Calu3 (cell line): ENCODE data around the gene SRSF3. TPM values are rescaled to one million over a fixed set of nuclear protein-coding genes. Genes with fewer than 3 reads are reported as not detected.
A peak's percentile ranks its signal among the peaks of the same experiment; 100 is the strongest.

ENCODE experiments used
- Bru-seq: library from RNA; stranded (reverse); fragments of 400-500 nt; gene quantifications from one replicate; lab custom pipeline; 2021; lab: Mats Ljungman, UMichigan
- BruChase-seq, 2 experiments: library from RNA; stranded (reverse); fragments of 400-500 nt; gene quantifications; one replicate each; lab custom pipeline; 2021; lab: Mats Ljungman, UMichigan
- BruUV-seq: library from RNA; stranded (reverse); fragments of 400-500 nt; replicated peaks from 2 replicates; lab custom pipeline; 2021; lab: Mats Ljungman, UMichigan
- CTCF ChIA-PET: fragments of 300-600 bp; sonication (Branson Sonifier 250); formaldehyde crosslinking; loops from one replicate; lab custom pipeline; 2022; ENCODE audit warnings: antibody characterized with exemption; lab: Charles Lee
- DNase-seq: peaks from one replicate; pipeline ENCODE4 v3.0.0; 2022
- H3K27ac Mint-ChIP-seq: one replicate; pipeline ENCODE4 v1.8.0; 2022; ENCODE audit warnings: mixed read lengths; ENCODE audit not compliant: unreplicated experiment
- H3K27me3 Mint-ChIP-seq: one replicate; pipeline ENCODE4 v1.8.0; 2022; ENCODE audit warnings: mixed read lengths; ENCODE audit not compliant: unreplicated experiment
- H3K36me3 Mint-ChIP-seq: one replicate; pipeline ENCODE4 v1.8.0; 2022; ENCODE audit warnings: mild to moderate bottlenecking, moderate library complexity, mixed read lengths; ENCODE audit not compliant: insufficient read depth, unreplicated experiment
- H3K4me1 Mint-ChIP-seq: one replicate; pipeline ENCODE4 v1.8.0; 2022; ENCODE audit warnings: mild to moderate bottlenecking, low read depth, mixed read lengths; ENCODE audit not compliant: unreplicated experiment
- H3K4me3 Mint-ChIP-seq: one replicate; pipeline ENCODE4 v1.8.0; 2022; ENCODE audit warnings: mild to moderate bottlenecking, low read depth, moderate library complexity, mixed read lengths; ENCODE audit not compliant: unreplicated experiment
- H3K9me3 Mint-ChIP-seq: one replicate; pipeline ENCODE4 v1.8.0; 2022; ENCODE audit warnings: low read depth, mixed read lengths; ENCODE audit not compliant: unreplicated experiment
- intact Hi-C: fragments of 100-400 bp; cut with micrococcal nuclease; formaldehyde crosslinking; loops from one replicate; pipeline ENCODE4 v1.10.0; 2022; ENCODE audit not compliant: unreplicated experiment
- long read RNA-seq: library from polyadenylated mRNA; stranded (forward); transcript quantifications from one replicate; pipeline ENCODE4 v2.0.0, GENCODE V29; 2022
- total RNA-seq: library from RNA; stranded (reverse); gene quantifications from 2 replicates; pipeline ENCODE4 v1.2.3, GENCODE V29; 2022
- TF ChIP-seq, protein P1 (sequence below): fragments of 200-600 bp; IDR thresholded peaks from one replicate; pipeline ENCODE4 v1.8.0; 2022; ENCODE audit warnings: antibody characterized with exemption; ENCODE audit not compliant: unreplicated experiment

SRSF3 gene
- total RNA-seq (347 and 370 TPM in 2 replicates), Bru-seq, nascent RNA (percentile 100 among the genes with signal in this experiment), BruChase-seq, experiment 1, labeled RNA remaining after a 6-hour chase (percentile 99 among the genes with signal in this experiment), BruChase-seq, experiment 2, labeled RNA remaining after a 2-hour chase (percentile 100 among the genes with signal in this experiment)
- long read RNA-seq, full-length matches to known transcripts: 421 of 443 reads
- long read RNA-seq, partial matches to known transcripts: 6 of 443 reads
- long read RNA-seq, other reads (novel, unspliced or antisense): 16 of 443 reads

DNA sequence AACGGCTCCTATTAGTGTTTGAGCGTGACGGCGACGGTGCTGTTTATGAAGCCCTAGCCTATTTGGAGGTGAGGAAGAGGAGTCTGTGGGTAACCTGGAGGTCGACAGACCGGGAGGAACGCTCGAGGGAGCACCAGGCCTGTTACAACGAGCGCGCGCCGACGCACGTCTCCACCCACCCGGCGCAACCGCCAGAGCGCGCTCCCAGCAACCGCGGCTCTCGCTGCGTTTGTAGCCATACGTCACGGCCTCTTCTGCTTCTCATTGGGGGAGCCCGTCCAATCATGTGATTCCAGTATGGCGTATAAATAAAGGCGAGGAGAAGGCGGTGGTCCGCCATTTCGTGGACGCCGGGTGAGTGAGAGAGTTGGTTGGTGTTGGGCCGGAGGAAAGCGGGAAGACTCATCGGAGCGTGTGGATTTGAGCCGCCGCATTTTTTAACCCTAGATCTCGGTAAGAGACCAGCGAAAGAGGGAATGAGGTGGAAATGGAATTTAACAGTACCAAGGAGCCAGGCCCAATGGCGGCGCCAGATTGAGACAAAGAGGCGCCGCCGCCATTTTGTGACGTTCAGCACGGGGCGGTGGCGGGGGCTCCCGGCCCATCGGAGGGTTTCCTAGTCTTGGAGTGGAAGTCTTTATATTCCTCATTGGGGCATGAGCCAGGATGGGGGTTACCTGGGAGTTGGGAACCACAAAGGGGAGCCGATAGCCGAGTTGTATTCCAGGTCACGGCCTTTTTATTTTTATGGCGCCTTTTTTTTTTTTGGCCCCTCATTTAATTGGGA is at the start of gene SRSF3:
SRSF3 (plus strand) TSS at position 334 of the 787 bp plus-strand sequence. CDS start 2,401 bp downstream, outside the sequence.
- TF ChIP-seq, protein P1, sequence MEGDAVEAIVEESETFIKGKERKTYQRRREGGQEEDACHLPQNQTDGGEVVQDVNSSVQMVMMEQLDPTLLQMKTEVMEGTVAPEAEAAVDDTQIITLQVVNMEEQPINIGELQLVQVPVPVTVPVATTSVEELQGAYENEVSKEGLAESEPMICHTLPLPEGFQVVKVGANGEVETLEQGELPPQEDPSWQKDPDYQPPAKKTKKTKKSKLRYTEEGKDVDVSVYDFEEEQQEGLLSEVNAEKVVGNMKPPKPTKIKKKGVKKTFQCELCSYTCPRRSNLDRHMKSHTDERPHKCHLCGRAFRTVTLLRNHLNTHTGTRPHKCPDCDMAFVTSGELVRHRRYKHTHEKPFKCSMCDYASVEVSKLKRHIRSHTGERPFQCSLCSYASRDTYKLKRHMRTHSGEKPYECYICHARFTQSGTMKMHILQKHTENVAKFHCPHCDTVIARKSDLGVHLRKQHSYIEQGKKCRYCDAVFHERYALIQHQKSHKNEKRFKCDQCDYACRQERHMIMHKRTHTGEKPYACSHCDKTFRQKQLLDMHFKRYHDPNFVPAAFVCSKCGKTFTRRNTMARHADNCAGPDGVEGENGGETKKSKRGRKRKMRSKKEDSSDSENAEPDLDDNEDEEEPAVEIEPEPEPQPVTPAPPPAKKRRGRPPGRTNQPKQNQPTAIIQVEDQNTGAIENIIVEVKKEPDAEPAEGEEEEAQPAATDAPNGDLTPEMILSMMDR: no peak
- peaks cover 14% of the 10 kb centered on the region for H3K27me3 Mint-ChIP-seq
- H3K27ac Mint-ChIP-seq: peak within 1 kb of the TSS; percentile 100
- peaks cover 49% of the 10 kb centered on the region for H3K4me1 Mint-ChIP-seq
- peak within 1 kb of the TSS; percentile 80 for H3K4me3 Mint-ChIP-seq
- peak; percentile 98 for DNase-seq
- intact Hi-C loops: loop anchor here (2.0 to 5.0 kb wide), 3 partner anchors 15 to 152 kb away; partner anchors contain the start of genes KCTD20, PXT1 and STK38
- no peaks in the 10 kb centered on the region for H3K9me3 Mint-ChIP-seq
- H3K36me3 Mint-ChIP-seq: peaks cover 67% of the 10 kb centered on the region
- CTCF ChIA-PET: interaction anchor here (0.6 kb wide), 1 partner anchor 171 kb away, joined by 5 read pairs; no protein-coding TSS in a partner anchor
- TSS peak; percentile 54 for BruUV-seq

DNA sequence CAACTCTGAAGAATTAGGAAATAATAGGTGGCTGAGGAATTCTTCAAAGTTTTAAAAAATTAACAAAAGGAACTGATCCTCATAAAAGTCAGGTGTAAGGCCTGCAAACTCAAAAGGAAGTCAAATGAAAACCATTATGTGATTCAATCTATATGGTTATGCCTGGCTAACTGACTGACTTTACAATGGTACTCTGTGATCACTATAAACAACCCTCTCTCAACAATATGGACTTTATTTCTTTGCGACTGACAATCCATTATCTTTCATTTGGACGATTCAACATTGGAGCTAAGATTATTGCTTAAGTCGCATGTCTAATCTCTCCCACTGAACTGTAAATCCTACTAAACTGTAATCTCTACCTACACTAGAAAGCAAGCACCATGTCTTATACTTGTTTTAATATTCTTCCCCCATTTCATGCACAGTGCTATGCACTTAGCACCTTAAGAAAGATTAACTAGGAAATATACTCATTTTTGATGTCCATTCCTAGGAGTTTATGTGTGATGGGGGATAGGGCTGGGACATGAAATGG is 48.3 kb upstream of the SRSF3 start:
- TF ChIP-seq, protein P1: no peak
- CTCF ChIA-PET: interaction anchor here (3.5 kb wide), 1 partner anchor 34 kb away, joined by 30 read pairs; no protein-coding TSS in a partner anchor
- Mint-ChIP-seq H3K4me1 (peaks cover 20% of the 10 kb centered on the region), H3K27me3 (no peaks in the 10 kb centered on the region), H3K27ac (peak overlapping the region; percentile 96), H3K9me3 (no peaks in the 10 kb centered on the region), H3K36me3 (peaks cover 42% of the 10 kb centered on the region), H3K4me3 (peak overlapping the region; percentile 98)
- intact Hi-C loops: loop anchor here (1.0 to 2.0 kb wide), 2 partner anchors 33 to 49 kb away; partner anchors contain the start of gene SRSF3
- no peak for DNase-seq
- no TSS peak for BruUV-seq

DNA sequence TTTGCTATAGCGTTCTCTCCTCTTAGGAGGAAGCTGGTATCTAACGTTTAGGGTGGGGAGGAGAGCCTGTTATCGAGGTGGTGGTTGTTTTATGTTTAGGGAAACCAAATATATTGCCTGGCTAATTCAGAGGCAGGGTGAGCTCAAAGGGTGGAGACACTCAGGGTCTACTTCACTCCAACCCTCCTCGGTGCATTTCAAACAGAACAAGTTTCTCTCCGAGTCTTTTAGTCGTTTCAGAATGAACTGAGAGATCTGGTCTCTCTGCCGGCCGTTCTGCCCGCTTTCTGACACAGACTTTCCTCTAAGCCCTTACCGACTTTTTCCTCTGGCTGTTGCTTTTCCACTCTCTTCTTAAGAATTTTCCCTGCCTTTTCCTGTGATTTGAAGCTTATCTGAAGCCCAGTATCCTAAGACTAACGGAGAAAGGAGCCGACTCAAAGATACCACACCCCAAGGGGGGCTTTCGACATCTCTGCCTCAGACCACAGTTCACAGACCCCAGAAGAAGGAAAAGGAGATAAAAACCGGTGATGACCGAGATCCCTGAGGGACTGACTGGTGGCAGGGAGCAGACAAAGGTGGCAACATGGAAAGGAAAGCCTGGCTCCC is 47.7 kb upstream of the SRSF3 start:
- no peaks in the 10 kb centered on the region for H3K9me3 Mint-ChIP-seq
- BruUV-seq: TSS peak; percentile 53
- peak overlapping the region; percentile 98 for H3K4me3 Mint-ChIP-seq
- TF ChIP-seq, protein P1: no peak
- peak overlapping the region; percentile 96 for H3K27ac Mint-ChIP-seq
- CTCF ChIA-PET: interaction anchor here (3.5 kb wide), 1 partner anchor 33 kb away, joined by 30 read pairs; no protein-coding TSS in a partner anchor
- peaks cover 20% of the 10 kb centered on the region for H3K4me1 Mint-ChIP-seq
- intact Hi-C loops: loop anchor here (1.0 to 2.0 kb wide), 2 partner anchors 33 to 48 kb away; partner anchors contain the start of gene SRSF3
- H3K27me3 Mint-ChIP-seq: no peaks in the 10 kb centered on the region
- DNase-seq: no peak
- peaks cover 42% of the 10 kb centered on the region for H3K36me3 Mint-ChIP-seq
